Upper lobe of right lung (tissue), 1 donor: ENCODE results near the gene ZBTB48. TPM values are rescaled to one million over a fixed set of nuclear protein-coding genes. Genes with fewer than 3 reads are reported as not detected.
A peak's percentile ranks its signal among the peaks of the same experiment; 100 is the strongest.

Experiments used
- ATAC-seq: fragments of 200-7000 bp; cut with Tn5 transposase; one replicate; pipeline ENCODE4 v1.9.1; 2020; ENCODE audit warnings: mild to moderate bottlenecking, moderate library complexity
- DNase-seq: peaks from one replicate; pipeline ENCODE4 v3.0.0-alpha.2; 2020
- H3K27ac ChIP-seq: fragments of 200-600 bp; one replicate; pipeline ENCODE4 v1.8.0; 2022
- H3K27me3 ChIP-seq: fragments of 200-600 bp; one replicate; pipeline ENCODE4 v1.8.0; 2022; ENCODE audit warnings: mild to moderate bottlenecking
- H3K36me3 ChIP-seq: fragments of 200-600 bp; one replicate; pipeline ENCODE4 v1.8.0; 2022
- H3K4me1 ChIP-seq: fragments of 200-600 bp; one replicate; pipeline ENCODE4 v1.8.0; 2022
- H3K4me3 ChIP-seq: fragments of 200-600 bp; one replicate; pipeline ENCODE4 v1.8.0; 2022; ENCODE audit warnings: mild to moderate bottlenecking
- H3K9me3 ChIP-seq: fragments of 200-600 bp; one replicate; pipeline ENCODE4 v1.8.0; 2022
- intact Hi-C: fragments of 100-400 bp; cut with DNase I; formaldehyde crosslinking; loops from one replicate; pipeline ENCODE4 v1.11.0; 2022
- long read RNA-seq: library from polyadenylated mRNA; unstranded; transcript quantifications from one replicate; pipeline ENCODE4 v2.0.0, GENCODE V29; 2021
- total RNA-seq: library from RNA; stranded (reverse); fragmentation: NEBNext Ultra II Directional; extraction: Animal tissue kit (Norgen Biotek cat#: 25700); gene quantifications from one replicate; pipeline ENCODE4 v1.2.1, GENCODE V29; 2021
- TF ChIP-seq, protein P1 (sequence below): fragments of 200-600 bp; IDR thresholded peaks from one replicate; pipeline ENCODE4 v1.8.0; 2022; ENCODE audit warnings: antibody characterized with exemption
- donor health status: DM: no; HTN: yes; CAD: no; lungs with severe emphysema.

ZBTB48 gene
- 31.5 TPM for total RNA-seq
- long read RNA-seq, partial matches to known transcripts: 7 of 35 reads
- long read RNA-seq, other reads (novel, unspliced or antisense): 24 of 35 reads

DNA sequence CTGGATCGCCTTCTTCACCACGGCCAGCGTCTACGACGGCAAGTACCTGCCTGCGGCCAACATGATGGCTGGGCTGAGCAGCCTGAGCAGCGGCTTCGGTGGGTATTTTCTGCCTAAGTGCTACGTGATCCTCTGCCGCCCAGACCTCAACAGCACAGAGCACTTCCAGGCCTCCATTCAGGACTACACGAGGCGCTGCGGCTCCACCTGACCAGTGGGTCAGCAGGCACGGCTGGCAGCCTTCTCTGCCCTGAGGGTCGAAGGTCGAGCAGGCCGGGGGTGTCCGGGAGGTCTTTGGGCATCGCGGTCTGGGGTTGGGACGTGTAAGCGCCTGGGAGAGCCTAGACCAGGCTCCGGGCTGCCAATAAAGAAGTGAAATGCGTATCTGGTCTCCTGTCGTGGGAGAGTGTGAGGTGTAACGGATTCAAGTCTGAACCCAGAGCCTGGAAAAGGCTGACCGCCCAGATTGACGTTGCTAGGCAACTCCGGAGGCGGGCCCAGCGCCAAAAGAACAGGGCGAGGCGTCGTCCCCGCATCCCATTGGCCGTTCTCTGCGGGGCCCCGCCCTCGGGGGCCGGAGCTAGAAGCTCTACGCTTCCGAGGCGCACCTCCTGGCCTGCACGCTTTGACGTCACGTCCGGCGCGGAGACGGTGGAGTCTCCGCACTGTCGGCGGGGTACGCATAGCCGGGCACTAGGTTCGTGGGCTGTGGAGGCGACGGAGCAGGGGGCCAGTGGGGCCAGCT, at the start of gene ZBTB48:
TSS of gene ZBTB48 (plus strand) at position 621 of the 745 bp plus-strand sequence. CDS start 616 bp downstream, outside the sequence.
- Histone ChIP-seq H3K4me1 (peaks cover 30% of the 10 kb centered on the region), H3K9me3 (no peaks in the 10 kb centered on the region), H3K27me3 (no peaks in the 10 kb centered on the region), H3K4me3 (peak within 1 kb of the TSS; percentile 92), H3K36me3 (no peaks in the 10 kb centered on the region), H3K27ac (peak within 1 kb of the TSS; percentile 97)
- intact Hi-C loops: no loop called here
- DNase-seq (peak; percentile 100), ATAC-seq (peak; percentile 98)
- TF ChIP-seq, protein P1, sequence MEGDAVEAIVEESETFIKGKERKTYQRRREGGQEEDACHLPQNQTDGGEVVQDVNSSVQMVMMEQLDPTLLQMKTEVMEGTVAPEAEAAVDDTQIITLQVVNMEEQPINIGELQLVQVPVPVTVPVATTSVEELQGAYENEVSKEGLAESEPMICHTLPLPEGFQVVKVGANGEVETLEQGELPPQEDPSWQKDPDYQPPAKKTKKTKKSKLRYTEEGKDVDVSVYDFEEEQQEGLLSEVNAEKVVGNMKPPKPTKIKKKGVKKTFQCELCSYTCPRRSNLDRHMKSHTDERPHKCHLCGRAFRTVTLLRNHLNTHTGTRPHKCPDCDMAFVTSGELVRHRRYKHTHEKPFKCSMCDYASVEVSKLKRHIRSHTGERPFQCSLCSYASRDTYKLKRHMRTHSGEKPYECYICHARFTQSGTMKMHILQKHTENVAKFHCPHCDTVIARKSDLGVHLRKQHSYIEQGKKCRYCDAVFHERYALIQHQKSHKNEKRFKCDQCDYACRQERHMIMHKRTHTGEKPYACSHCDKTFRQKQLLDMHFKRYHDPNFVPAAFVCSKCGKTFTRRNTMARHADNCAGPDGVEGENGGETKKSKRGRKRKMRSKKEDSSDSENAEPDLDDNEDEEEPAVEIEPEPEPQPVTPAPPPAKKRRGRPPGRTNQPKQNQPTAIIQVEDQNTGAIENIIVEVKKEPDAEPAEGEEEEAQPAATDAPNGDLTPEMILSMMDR: no peak

DNA sequence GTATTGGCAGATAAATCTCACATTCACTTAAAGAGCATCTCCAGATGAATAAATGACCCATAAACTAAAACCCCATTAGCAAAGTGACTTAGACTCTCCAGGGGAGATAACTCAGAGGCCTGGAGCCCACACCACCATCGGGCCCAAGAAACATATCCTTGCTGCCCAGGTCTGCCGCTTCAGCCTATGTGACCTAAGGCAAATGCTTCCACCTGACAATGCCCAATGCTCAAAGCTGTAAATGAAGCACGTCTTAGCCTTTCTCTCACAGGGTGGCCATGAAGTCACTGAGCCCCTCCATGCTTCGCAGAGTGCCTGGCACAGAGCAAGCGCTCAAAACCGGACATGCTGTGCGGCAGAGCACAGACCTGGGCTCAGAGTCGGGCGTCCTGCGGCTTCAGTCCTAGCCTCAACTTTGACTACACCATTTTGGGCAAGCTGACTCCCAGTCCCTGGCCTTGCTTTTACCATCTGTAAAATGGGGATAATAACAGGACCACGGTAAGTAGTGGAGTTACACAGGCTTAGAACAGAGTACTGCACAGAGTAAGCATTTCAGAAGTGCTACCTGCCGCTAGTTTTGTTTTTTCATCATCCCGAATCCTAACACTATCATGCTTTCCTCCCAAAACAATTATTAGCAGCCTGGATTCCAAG, 49.2 kb upstream of the ZBTB48 start:
- no peak overlapping the region for H3K27ac ChIP-seq
- ATAC-seq (no peak), DNase-seq (no peak)
- no peaks in the 10 kb centered on the region for H3K4me1 ChIP-seq
- intact Hi-C loops: no loop called here
- H3K4me3 ChIP-seq: no peak overlapping the region
- peaks cover 86% of the 10 kb centered on the region for H3K36me3 ChIP-seq
- H3K9me3 ChIP-seq: no peaks in the 10 kb centered on the region
- TF ChIP-seq, protein P1: no peak
- H3K27me3 ChIP-seq: no peaks in the 10 kb centered on the region

DNA sequence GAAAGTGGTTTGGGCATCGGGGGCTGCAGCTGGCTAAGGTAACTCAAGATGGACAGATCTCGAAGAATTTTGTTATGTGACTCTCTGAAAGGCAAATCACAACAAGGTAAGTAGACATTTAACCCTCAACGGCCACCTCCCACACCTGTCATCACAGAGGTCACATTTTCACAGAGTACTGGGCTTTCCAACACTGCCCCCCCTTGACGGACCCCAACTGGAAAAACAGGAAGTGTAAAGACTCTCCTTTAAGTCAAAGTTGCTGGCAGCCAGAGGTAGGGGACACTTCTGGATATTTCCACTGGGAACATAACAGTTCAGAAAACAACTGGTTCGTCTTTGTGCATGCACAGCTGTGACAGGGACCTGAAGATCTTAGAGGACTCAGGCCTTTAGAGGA, 47.8 kb upstream of the ZBTB48 start:
- Histone ChIP-seq H3K27me3 (no peaks in the 10 kb centered on the region), H3K4me3 (no peak overlapping the region), H3K9me3 (no peaks in the 10 kb centered on the region), H3K27ac (no peak overlapping the region), H3K36me3 (peaks cover 83% of the 10 kb centered on the region), H3K4me1 (no peaks in the 10 kb centered on the region)
- DNase-seq (no peak), ATAC-seq (no peak)
- TF ChIP-seq, protein P1: no peak
- intact Hi-C loops: no loop called here

DNA sequence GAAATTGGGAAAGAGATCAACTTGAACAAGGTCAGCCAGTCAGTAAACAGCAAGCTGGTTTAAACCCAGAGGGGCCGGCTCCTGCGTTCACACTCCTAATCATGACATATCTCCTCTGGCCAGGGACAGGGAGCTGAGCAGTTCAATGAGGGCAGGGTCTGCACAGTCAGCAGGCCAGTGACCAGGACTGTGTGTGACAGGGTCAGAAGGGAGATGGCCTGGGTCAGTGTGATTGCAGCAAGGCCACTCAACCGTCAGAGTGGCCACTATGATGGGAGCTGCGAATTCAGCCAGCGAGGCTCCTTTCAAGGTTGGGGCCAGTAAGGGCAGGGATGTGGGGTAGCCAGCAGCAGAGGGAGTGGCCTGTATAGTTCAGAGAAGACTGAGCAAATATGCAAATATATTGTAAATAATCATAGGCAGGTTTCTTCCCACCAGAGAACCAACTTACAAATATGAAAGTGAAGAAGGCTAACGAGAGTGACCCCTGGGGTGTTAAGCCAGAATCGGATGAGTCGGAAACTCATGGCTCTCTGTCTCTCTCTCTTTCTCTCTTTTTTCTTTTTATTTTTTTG, 45.5 kb upstream of the ZBTB48 start:
- DNase-seq: no peak
- H3K36me3 ChIP-seq: peaks cover 71% of the 10 kb centered on the region
- no peak overlapping the region for H3K27ac ChIP-seq
- no peak for ATAC-seq
- no peak overlapping the region for H3K4me3 ChIP-seq
- TF ChIP-seq, protein P1: no peak
- H3K9me3 ChIP-seq: no peaks in the 10 kb centered on the region
- intact Hi-C loops: no loop called here
- no peaks in the 10 kb centered on the region for H3K4me1 ChIP-seq
- no peaks in the 10 kb centered on the region for H3K27me3 ChIP-seq

DNA sequence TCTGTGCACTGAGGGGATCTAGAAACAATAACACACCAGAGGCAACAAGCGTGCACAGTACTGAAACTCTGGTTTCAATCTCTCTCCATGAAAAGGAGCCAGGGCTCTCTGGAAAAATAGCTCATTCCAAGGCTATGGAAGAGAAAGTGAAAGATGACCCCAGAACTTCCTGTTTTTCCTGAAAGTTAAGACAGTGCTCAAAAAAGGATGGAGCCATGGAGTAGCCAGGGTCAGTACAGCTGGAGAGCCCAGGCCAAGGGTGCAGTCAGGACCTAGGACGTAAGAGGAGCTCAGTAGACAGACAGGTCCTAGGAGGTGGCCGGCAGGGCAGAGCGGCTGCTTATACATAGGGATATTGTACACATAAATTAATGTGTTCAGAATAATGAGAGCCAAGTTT, 44.6 kb upstream of the ZBTB48 start:
- DNase-seq: no peak
- intact Hi-C loops: no loop called here

More for the DNA sequence above, 44.6 kb upstream of the ZBTB48 start:
- Histone ChIP-seq H3K4me3 (no peak overlapping the region), H3K27me3 (no peaks in the 10 kb centered on the region), H3K36me3 (peaks cover 65% of the 10 kb centered on the region), H3K27ac (no peak overlapping the region), H3K9me3 (no peaks in the 10 kb centered on the region), H3K4me1 (no peaks in the 10 kb centered on the region)
- ATAC-seq: no peak
- TF ChIP-seq, protein P1: no peak
